Measurements from ENCODE around the gene MARCHF3.

DNA sequence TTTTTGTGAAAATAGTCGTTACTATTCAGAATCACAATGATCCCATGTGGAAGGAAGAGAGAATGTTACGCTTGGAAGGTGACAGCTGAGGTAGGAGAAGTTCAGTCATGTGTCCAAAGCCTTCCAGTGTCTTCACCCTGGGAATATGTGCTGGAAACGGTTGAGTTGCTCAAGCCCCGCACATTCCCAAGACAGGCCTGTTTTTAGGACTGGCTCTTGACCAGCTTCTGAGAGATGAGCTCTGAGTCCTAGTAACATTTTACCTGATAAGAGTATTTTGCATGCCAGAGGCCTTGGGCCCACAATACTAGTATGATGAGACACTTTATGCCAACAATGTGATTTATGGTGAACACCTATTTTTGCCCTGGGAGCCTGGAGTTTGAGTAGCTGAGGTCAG is 151.7 kb downstream of the MARCHF3 start:
- TF ChIP-seq, protein P1, sequence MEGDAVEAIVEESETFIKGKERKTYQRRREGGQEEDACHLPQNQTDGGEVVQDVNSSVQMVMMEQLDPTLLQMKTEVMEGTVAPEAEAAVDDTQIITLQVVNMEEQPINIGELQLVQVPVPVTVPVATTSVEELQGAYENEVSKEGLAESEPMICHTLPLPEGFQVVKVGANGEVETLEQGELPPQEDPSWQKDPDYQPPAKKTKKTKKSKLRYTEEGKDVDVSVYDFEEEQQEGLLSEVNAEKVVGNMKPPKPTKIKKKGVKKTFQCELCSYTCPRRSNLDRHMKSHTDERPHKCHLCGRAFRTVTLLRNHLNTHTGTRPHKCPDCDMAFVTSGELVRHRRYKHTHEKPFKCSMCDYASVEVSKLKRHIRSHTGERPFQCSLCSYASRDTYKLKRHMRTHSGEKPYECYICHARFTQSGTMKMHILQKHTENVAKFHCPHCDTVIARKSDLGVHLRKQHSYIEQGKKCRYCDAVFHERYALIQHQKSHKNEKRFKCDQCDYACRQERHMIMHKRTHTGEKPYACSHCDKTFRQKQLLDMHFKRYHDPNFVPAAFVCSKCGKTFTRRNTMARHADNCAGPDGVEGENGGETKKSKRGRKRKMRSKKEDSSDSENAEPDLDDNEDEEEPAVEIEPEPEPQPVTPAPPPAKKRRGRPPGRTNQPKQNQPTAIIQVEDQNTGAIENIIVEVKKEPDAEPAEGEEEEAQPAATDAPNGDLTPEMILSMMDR (IDR thresholded peaks at IDR 0.05) = no peak
- TF ChIP-seq POLR2A (IDR thresholded peaks at IDR 0.05) = no peak
